GM06990 (cell line): Measurements from ENCODE around the gene HLA-DPA1.

Experiments used
- DNase-seq: peaks from one replicate; pipeline ENCODE4 v3.0.0-alpha.2; 2011; ENCODE audit not compliant: insufficient read length; ENCODE audit errors: extremely low read depth
- H3K27me3 ChIP-seq: replicated peaks from 2 replicates; pipeline ENCODE4 v1.6.0; 2011; ENCODE audit warnings: low read length; ENCODE audit not compliant: control insufficient read depth, insufficient read depth
- H3K36me3 ChIP-seq: 2 replicates; pipeline ENCODE4 v1.5.1; 2011; ENCODE audit warnings: low read length; ENCODE audit not compliant: control insufficient read depth, insufficient read depth
- H3K4me3 ChIP-seq: replicated peaks from 2 replicates; pipeline ENCODE4 v1.5.1; 2011; ENCODE audit warnings: low read depth, mild to moderate bottlenecking, control low read depth, low read length
- CTCF ChIP-seq: IDR thresholded peaks from 2 replicates; pipeline ENCODE4 v1.5.1; 2011; ENCODE audit warnings: low read length, control low read depth, mild to moderate bottlenecking, inconsistent platforms; ENCODE audit not compliant: insufficient read depth, poor library complexity, severe bottlenecking

The HLA-DPA1 gene

GRCh38 chr6:33108307-33108706, 34.9 kb upstream of the HLA-DPA1 start:
- Histone ChIP-seq H3K4me3 (no peak overlapping the region), H3K36me3 (no peaks in the 10 kb centered on the region), H3K27me3 (no peaks in the 10 kb centered on the region)
- TF ChIP-seq CTCF = no peak
- DNase-seq = no peak

DNA sequence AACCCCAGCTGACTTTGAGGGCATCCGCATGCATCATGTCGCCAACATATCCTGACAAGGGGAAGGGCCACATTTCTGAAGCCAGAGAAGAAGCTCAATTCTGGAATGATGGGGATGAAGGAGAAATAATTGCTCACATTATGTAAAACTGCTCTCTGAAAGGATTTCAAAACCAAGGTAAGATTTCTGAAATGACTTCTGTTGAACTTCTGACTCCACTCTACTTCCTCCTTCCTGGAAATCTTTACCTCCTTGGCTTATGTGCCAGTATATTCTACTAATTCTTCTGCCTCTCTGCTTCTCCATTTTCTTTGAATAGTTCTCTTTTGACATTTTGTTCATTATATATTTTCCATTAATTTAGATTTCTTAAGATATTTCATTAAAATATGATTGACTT, 34.2 kb upstream of the HLA-DPA1 start:
- DNase-seq = no peak
- no peak for TF ChIP-seq CTCF
- H3K27me3 ChIP-seq = no peaks in the 10 kb centered on the region

DNA sequence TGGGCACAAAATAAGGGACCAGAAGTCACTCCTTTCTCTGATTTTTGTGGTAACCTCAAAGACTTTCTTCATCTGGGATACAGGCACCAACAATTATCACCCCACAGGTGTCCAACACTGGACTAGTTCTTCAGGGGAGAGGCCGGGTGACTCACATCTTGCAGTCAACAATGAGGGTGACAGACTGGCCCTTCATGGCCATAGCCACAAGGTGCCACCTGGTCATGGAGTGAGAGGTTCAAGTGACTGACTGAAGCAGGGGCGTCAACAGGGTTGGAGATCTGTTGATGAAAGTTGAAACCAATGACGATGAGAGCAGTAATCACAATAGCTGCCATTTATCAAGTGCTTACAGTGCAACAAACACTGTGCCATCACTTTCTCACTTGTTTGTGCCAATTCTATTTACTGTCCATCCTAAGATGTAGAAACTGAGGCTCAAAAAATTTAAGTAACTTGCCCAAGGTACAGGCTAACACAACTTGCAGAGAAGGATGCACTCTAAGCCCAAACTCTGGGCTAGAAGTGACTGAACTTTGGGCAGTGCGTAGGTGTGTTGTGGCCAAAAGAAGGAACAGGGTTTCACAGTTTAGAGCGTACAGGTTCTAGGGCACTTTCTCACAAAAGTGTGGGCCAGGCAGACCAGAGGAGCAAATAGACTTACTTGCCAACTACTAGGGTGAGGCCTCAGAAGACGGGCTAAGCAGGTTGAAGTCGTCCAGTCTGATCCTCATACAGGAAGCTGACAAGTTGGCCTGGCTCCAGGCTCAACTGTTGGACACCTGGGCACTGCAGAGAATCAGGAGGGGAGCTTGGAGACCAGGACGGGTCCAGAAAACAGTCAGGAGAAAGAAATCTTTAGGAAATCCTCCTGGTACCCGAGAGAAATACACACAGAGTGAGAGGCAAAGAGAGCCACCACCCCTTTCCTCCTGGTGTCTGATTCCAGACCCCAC, 32.7 kb upstream of the HLA-DPA1 start:
- no peak for TF ChIP-seq CTCF
- Histone ChIP-seq H3K27me3 (no peaks in the 10 kb centered on the region), H3K4me3 (no peak overlapping the region), H3K36me3 (no peaks in the 10 kb centered on the region)
- DNase-seq = no peak

More for the DNA sequence above, 34.2 kb upstream of the HLA-DPA1 start:
- Histone ChIP-seq H3K4me3 (no peak overlapping the region), H3K36me3 (no peaks in the 10 kb centered on the region)

- no peak for DNase-seq
- Histone ChIP-seq H3K36me3 (no peaks in the 10 kb centered on the region), H3K27me3 (no peaks in the 10 kb centered on the region), H3K4me3 (no peak overlapping the region)
- TF ChIP-seq CTCF = no peak
These were observed 31.9 kb upstream of the HLA-DPA1 start for GRCh38 chr6:33105386-33105785.

DNA sequence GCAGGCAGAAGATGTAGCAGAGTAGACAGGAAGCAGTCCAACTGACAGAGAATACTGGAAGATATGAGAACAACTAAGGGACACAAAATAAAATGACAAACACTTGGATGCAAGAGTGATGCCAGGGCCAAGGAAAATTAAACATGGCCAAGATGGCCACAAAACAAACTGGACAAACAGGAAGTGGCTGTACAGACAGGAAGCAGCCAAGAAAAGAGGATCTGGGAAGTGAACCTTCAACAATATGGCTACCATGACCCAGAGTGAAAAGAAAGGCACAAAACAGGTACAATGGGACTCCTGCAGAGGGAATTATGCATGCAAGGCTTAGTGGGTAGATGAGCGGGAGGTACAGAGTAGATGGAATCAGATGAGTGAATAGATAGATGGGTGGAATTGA, 31.4 kb upstream of the HLA-DPA1 start:
- H3K36me3 ChIP-seq = no peaks in the 10 kb centered on the region
- DNase-seq = no peak
- no peaks in the 10 kb centered on the region for H3K27me3 ChIP-seq
- no peak overlapping the region for H3K4me3 ChIP-seq
- no peak for TF ChIP-seq CTCF
